ENCODE results near the gene FOXJ1. TPM values are rescaled to one million over a fixed set of nuclear protein-coding genes. Genes with fewer than 3 reads are reported as not detected.
"Not testable (repeated sequence)": the region's sequence is repeated elsewhere in the genome, so short reads cannot be mapped to it uniquely, and the experiment has no call there.

The FOXJ1 gene, protein sequence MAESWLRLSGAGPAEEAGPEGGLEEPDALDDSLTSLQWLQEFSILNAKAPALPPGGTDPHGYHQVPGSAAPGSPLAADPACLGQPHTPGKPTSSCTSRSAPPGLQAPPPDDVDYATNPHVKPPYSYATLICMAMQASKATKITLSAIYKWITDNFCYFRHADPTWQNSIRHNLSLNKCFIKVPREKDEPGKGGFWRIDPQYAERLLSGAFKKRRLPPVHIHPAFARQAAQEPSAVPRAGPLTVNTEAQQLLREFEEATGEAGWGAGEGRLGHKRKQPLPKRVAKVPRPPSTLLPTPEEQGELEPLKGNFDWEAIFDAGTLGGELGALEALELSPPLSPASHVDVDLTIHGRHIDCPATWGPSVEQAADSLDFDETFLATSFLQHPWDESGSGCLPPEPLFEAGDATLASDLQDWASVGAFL
- 0.48 TPM for total RNA-seq (ENCODE audit: insufficient read depth, low replicate concordance)

DNA sequence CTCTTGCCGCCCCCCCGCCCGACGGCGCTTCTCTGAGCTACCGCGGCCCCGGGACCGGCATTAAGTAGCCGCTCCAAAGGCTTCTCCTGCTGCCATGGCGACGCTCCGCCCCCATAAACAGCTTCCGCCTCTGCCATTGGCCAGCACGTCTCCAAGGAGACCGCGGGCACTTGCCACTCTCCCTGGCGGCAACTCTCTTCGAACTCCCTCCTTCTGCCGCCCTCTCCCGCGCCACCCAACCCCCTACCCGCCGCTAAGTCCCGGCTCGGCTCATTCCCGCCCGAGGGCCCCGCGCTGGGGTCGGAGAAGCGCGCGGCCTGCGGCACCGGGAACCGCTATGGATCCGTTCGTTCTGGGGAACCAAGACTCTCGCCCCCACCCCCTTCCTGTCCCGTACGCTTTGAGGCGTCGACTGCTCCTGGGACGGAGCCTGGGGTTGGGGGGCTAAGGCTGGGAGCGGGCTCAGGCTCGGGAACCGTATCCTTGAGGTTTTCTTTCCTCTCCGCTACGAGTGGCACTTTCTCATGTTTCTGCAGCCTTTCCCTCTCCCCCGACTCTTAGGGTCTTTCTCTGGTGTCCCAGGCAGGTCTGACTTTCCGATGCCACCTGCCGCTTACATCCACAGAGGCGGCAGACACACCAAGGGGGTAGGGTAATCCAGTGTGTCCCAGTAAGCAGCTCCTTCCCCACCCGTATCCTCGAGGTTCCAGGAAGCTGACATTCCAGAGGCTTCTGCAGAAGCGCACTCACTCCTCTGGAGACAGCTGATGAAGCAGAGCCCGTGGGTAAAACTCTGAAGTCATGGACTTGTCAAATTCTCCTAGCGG is at the start of gene FOXJ1:
Gene FOXJ1, minus strand, starts transcription at position 34 of the 827 bp plus-strand sequence. CDS start 850 bp downstream, outside the sequence.
- peak; percentile 92 for DNase-seq (ENCODE audit: low spot score)

DNA sequence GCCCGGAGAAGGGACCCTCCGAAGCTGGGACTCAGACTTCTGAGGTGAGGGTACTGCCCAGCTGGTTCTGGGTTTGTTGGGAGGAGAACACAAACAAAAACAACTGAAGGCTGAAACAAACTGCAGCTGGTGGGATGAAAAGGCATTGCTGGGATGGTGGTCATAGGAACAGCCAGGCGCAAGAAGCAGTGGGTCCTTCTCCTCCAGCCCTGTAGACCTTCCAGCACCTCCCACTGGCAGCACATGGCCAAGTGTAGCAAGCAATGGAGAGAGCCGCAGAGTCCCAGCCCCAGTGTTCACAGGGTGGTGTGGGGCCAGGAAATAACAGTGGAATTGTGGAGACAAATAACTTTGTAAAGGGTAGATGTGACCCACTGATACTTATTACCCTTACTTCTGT is 48.7 kb upstream of the FOXJ1 start:
- no peak for DNase-seq (ENCODE audit: low spot score)

DNA sequence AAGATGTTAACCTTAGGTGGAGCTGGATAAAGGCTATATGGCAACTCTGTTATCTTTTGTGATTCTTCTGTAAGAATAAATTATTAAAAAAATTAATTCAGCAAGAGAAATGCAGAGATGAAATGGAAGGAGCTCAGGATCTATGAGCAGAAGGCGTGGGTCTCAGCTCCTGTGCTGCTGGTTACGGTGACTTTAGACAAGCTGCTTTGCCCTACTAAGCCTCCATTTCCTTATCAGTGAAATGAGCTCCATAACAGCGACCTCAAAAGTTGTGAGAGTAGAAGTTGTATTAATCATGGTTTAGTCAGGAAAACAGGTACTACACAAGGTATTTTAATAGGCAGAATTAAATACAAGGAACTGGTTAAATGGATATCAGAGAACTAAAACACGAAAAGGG is 48.2 kb upstream of the FOXJ1 start:
- no peak for DNase-seq (ENCODE audit: low spot score)

DNA sequence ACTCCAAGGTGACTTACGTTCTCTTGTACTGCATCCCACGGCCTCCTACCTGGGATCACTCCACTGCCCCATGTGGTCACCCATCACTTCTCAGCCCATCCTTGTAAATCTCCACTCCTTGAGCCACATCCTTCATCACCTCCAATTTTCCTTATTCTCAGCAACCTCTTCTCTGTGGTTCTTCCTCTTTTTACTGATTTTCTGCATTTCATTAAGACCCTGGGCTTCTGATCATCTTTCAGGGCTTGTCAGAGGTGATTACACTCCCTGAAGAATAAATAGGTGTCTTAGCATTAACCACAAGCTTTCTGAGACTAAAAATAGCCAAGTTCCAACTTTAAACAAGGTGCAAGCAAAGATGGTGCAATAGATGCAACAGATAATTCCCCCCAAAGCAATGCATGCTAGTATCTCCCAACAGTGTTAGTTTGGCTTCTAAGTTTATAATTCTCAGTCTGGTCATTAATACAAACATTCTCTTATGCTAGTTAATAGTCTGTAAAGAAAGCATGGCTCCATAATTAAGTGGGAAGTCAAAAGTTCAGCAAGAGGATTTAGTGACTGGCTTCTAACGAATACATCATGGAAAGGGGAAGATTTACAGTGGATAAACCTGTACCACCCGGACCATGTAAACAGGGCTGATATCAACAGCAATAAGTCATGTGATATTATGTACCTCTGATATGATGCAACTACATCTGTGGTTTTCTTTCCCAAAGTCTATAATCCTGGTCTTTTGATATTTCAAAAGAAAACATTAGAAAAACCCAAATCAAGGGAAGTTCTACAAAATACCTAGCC is 47.4 kb upstream of the FOXJ1 start:
- peak; percentile 18 for DNase-seq (ENCODE audit: low spot score)

DNA sequence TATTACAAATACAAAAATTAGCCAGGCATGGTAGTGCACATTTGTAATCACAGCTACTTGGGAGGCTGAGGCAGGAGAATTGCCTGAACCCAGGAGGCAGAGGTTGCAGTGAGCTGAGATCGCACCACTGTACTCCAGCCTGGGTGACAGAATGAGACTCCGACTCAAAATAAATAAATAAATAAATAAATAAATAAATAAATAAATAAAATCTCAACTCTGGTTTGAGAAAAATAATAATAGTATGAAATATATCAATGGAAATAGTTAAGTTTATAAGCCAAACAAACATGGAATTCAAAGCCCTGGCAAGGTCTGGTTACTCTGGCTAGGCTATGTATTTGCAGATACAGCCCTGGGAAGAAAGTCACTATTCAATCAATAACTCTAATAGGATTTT is 45.7 kb upstream of the FOXJ1 start:
- DNase-seq (ENCODE audit: low spot score): not testable (repeated sequence)

DNA sequence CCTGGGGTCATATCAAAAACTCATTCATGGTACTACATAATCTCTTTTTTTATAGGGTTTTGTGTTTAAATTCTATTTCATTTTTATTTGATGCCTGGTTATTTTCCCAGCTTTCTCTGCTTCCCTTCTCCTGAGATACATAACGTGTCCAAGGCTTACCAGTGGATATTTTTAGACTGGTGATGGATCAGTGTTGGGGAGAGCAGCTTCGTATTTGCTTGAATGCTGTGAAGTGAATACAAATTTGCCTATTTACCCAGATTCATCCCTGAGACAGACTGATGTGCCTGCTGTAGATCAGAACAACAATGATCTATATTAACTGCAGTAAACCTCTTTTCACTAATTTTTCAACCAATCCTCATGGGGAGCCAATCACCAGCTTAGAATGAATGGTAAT is 43.2 kb upstream of the FOXJ1 start:
- DNase-seq (ENCODE audit: low spot score): peak; percentile 43

DNA sequence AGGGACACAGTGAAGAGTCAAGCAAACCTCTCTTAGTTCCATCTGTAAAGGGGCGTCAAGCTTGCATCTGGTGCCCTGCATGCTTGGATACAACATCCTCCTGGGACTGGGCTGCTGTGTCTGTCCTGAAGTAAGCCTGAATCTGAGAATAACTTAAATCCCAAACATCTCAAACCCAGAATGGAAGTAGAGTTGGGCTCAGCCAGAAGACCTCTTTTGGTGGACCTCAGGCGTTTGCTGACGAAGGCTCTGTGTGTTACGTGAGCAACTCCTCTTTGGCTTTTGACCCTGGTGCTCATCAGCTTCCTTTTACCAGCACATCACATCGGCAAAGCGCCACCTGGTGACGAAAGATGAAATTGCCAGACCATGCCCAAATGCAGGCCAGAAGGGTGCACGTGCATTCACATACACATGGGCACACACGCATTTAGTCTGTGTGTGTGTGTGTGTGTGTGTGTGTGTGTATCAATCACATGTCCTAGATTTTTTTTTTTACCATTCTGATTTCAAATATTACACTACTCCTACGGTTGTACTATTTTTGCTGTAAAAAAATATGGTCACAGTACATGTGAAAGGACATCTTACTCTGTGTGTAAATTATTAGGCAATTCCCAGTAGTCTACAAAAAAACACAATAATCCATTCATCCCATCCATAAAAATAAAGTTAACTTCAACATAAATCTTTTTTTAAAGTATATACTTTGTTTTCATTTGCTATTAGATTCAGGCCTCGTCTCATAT is 41.1 kb upstream of the FOXJ1 start:
- peak; percentile 89 for DNase-seq (ENCODE audit: low spot score)

DNA sequence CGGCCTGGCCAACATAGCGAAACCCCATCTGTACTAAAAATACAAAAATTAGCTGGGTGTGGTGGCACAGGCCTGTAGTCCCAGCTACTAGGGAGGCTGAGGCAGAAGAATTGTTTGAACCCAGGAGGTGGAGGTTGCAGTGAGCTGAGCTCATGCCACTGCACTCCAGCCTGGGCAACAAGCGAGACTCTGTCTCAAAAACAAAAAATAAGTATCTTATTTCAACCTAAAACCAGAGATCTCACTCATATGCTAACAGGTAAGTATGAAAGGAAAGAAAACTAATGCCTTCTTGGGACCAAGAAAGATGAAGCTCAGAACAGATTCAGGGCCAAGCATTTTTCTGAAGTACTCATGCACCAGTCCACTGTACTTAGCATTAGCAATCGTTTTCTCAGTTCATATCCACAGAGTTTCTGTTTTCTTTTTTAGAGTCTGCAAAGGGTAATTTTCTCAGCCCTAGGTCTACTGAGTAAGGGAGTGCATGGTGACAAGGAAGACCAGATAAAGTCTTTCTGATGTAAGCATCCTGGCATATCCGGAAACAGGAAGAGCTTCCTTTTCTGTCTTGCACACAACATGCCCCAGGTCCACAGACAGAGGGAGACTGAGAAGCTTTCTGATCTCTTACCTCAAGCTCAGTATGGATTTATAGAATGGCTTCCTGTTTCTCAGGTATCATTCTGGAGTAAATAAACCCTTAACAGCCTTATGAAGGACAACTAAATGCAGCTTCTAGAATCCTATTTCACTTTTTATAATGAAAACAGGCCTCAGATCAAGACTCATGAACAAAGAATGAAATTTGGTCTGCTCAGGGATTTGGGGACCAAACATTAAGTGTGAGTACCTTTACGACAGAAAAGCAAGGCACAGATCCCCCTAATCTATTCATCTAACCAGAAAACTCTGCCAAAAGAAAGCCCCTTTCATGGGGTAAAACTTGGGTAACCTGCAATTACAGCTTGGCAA is 38.7 kb upstream of the FOXJ1 start:
- DNase-seq (ENCODE audit: low spot score): no peak

DNA sequence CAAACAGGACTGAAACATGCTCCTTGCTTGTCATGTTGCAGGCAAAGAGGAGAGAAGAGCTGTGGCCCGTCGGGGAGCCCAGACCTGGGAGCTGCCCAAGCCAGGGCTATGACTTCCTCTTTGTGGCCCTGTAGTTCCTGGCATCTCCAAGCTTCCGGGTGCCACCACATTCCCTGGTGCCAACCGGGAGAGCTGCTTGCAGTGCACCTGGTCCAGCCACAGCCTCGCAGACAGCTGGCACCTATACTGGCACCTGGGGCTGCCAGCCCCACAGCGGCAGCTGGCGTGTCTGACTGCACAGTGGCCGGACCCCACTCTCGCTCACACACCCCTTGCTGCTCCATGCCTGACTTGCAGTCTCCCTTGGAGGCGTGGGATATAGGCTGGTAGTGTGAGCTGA is 37.1 kb upstream of the FOXJ1 start:
- DNase-seq (ENCODE audit: low spot score): no peak

DNA sequence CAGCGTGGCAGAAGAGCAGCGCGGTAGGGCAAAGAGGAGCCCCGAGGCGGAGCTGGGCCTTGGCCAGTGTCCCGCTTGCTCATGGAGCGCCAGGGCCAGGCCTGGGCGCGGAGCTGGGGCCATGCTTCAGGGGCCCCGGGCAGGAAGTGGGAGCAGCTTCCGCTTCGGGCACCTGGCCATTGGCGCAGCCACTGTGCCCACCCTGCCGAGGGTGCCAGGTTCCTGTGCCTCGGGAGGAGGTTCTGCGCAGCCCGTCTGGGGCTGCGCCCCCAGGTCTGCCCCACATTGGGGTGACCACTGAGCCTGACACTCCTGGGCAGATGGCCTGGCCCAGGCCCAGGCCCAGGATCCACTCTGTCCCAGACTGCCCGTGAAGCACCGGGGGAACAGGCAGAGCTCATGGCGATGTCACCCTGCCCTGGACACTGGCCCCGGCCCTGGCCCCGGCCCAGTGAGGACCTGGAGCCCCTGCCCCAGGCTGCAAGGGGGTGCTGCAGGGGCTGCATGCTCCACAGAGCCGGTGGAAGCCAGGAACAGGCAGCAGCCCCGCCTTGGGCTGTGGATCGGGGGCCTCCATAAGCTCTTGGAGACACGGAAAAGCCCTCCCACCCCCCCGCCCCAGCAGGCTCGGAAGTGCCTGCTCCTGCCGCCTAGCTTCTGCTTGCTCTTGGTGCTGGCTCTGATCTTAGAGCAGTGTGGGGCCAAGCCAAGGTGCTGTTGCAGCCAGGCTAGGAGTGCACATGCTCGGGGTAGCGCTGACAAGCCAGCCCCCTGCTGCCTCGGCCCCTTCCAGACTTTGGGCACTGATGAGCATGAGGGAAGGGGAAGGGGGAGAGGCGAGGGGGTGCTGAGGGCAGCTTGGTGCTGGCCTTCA is 35.9 kb upstream of the FOXJ1 start:
- no peak for DNase-seq (ENCODE audit: low spot score)

DNA sequence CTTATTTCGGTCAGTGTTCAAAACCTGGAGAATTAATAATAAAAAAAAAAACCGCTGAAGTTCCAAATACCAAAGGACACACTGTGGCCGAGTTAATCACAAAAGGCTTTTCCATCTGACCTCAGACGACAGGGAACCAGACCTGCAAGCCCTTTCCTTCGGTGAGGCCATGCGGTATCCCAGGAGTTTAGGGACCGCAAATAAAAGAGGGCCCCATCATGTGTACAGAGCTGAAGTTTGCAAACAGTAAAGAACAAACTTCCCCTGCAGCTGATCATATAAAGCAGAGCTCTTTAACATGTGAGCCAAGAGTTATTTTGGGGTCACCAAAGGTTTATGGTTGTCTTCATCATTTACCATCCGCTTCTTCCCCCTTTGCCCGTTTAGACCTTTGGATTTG is 33.0 kb upstream of the FOXJ1 start:
- no peak for DNase-seq (ENCODE audit: low spot score)

DNA sequence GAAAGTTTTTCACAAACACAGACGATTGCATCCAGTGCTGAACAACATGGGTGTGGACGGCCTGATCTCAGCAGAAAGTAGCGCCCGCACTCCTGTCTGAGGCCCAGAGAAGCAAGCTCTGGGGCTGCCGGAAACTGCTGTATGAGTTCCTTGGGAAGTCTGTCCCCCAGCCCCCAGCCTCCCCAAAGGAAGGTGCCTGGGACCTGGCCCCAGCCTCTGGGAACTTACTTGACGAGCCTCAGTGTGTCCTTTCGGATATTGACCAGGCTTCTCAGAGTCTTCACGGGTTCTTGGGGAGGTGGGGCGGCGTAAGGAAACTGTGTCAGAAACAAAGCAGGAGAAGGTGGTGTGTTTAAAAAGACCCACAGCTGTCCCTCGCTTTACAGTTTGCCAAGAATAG is 32.4 kb upstream of the FOXJ1 start:
- DNase-seq (ENCODE audit: low spot score): no peak

DNA sequence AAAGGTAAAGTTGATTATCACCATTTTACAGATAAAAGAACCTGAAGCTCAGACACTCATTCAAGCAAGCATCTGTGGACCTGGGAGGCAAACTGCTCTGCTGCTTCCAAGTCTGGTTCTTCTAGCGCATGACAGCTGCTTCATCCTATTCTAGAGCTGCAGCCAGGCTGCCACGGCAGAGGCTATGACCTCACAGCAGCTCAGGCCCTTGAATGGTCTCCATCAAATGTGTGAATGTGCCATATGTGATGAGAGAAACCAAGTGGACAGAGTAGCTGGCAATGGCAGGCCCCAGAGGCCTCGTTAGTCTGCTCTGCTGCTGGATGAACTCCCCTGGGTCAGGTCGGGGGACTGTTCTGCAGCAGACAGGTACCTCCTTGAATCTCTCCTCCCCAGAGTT is 30.7 kb upstream of the FOXJ1 start:
- DNase-seq (ENCODE audit: low spot score): no peak

DNA sequence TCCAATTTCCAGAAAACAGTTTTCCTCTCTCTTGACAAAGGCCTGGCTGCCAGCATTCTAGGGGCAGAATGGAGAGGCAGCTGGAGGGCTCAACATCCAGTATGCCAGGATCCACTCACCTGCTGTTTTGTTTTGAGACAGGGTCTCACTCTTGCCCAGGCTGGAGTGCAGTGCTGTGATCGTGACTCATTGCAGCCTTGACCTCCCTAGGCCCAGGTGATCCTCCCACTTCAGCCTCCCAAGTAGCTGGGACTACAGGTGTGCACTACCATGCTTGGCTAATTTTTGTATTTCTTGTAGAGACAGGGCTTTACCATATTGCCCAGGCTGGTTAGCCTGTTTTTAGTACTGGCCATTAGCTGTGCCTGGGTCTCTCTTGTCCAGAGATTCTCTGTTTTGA is 29.1 kb upstream of the FOXJ1 start:
- no peak for DNase-seq (ENCODE audit: low spot score)

DNA sequence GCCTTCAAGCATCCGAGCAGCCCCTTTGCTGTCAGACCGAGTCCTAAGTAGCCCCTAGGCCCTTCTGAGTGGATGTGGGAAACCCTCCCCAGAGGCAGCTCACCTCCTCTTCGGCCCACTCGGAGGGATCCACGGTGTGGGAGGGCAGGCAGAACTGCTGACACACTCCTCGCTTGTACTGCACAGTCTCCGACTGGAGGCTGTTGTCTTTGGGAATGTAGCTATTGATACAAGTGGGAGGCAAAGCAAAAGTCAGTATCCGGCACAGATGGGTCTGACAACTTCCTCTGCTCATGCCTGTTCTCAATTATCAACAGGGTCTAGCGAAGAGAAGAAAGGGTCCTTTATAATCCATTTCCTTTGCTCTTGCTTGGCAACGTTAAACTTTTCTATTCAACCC is 25.9 kb upstream of the FOXJ1 start:
- DNase-seq (ENCODE audit: low spot score): no peak

DNA sequence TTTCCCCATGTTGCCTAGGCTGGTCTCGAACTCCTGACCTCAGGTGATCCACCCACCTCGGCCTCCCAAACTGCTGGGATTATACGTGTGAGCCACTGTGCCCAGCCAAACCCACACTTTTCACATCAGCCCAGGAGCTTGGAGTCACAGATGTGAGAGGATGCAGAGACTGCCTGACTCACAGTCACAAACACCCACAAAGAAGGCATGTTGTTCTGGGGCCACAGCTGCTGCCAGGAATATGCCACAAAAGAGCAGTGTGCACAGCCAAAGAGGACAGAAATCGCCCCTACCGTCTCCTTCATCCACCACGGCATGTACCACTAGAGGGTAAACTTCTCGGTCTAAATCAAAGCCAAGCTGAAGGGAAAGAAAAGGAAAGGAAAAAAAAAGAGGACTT is 25.1 kb upstream of the FOXJ1 start:
- no peak for DNase-seq (ENCODE audit: low spot score)

DNA sequence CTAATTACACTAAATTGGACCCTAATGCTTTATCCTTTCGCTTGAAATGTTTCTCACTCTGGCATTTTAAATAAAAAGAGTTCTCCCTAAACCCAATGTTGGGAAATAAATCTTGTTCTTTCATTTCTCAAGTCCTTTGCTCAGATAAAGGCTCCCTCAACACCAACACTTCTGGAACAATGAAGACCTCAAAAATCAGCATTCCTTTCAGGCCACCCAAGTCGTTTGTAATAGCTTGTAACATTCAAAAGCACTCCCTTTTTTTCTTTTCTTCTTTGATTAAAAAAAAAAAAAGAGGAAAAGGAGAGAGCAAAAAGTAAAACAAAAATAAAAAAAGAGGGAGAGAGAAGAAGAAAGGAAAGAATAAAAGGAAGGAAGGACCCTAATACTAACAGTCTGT is 23.3 kb upstream of the FOXJ1 start:
- DNase-seq (ENCODE audit: low spot score): no peak

DNA sequence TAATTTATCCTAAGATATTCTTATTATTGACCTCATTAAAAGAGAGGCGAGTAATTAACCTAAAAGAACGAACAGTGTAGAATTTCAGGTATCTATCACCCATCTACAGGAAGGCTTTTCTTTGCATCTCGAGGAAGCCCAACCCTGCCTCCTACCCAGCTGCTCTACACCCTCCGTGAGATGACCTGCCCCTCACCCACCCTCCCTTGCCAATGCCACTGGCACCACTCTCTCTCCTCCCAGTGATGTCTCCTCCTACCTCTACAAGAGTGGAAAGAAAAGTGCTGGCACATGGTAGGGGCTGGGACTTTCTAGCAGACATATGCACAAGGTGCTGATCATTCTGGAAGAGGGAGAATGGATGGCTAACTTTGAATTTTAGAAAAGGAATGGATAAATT is 22.9 kb upstream of the FOXJ1 start:
- DNase-seq (ENCODE audit: low spot score): no peak

DNA sequence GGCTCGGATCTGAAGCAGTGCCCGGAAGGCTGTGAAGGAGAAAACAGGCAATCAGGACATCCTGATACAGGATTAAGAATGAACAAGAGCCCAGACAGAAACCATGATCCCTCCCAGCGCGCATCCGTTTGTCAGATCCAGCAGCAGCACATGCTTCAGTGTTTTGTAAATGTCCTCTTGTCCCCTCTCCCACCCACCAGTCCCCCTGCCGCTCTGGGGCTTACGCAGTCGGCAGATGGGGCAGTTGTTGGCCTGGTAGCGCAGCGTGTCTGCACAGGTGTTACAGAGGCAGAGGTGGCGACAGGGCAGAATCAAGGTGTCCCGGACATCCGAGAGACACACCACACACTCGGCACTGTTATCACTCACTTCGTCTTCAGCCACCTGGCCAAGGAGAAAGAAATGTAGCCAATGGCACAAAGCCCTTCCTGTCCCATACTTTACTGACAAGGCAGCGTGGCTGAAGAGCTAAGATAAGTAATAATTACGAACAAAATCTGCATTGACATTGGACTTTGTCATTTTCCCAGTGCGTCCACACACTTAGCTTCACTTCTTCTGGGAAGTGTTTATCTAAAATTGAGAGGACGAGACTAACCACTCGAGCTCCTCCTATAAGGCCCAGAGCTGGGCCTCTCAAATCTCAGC is 20.7 kb upstream of the FOXJ1 start:
- peak; percentile 42 for DNase-seq (ENCODE audit: low spot score)

Data from umbilical cord (tissue), 2 donors.